K562 (cell line): ENCODE data around the gene PLK1. TPM values are rescaled to one million over a fixed set of nuclear protein-coding genes. Genes with fewer than 3 reads are reported as not detected.

Experiments
- ARID1B ChIP-seq: fragments of 450-650 bp; IDR thresholded peaks from 2 replicates; pipeline ENCODE4 v1.6.1; 2016; ENCODE audit warnings: antibody characterized with exemption, mild to moderate bottlenecking, inconsistent platforms
- BRD4 ChIP-seq: fragments of 200-600 bp; sonication (generic); IDR thresholded peaks from 2 replicates; pipeline ENCODE4 v1.6.1; 2017; ENCODE audit warnings: inconsistent platforms
- CC2D1A ChIP-seq: fragments of 450-650 bp; IDR thresholded peaks from 2 replicates; pipeline ENCODE4 v1.6.1; 2017; ENCODE audit warnings: mild to moderate bottlenecking
- CLOCK ChIP-seq: fragments of 250-450 bp; sonication (Bioruptor Pico); IDR thresholded peaks from 2 replicates; pipeline ENCODE4 v1.4.0; 2020; ENCODE audit warnings: mild to moderate bottlenecking, moderate library complexity, borderline replicate concordance
- CTBP1 ChIP-seq: fragments of 450-650 bp; IDR thresholded peaks from 2 replicates; pipeline ENCODE4 v1.6.1; 2016; ENCODE audit warnings: borderline replicate concordance
- GTF2A2 ChIP-seq: IDR thresholded peaks from 2 replicates; pipeline ENCODE4 v1.6.1; 2016; ENCODE audit warnings: mild to moderate bottlenecking, missing genetic modification characterization, missing compliant biosample characterization
- HCFC1 ChIP-seq: IDR thresholded peaks from 2 replicates; pipeline ENCODE4 v1.6.1; 2012; ENCODE audit warnings: low read depth, low read length, improper control_type of control experiment
- HEY1 ChIP-seq: fragments of 250-450 bp; sonication (Bioruptor Pico); IDR thresholded peaks from 2 replicates; pipeline ENCODE4 v1.5.0; 2020; ENCODE audit warnings: mild to moderate bottlenecking, moderate library complexity, borderline replicate concordance
- MTA1 ChIP-seq: fragments of 450-650 bp; IDR thresholded peaks from 2 replicates; pipeline ENCODE4 v1.6.1; 2017; ENCODE audit warnings: borderline replicate concordance
- PBX2 ChIP-seq, 2 experiments: IDR thresholded peaks in 1 of 2; conservative IDR thresholded peaks in 1 of 2; 2 replicates each; pipeline ENCODE4 v1.6.1; 2016; ENCODE audit warnings: low read depth in 2 of 2, mild to moderate bottlenecking in 1 of 2, missing compliant biosample characterization in 1 of 2, missing genetic modification characterization in 1 of 2, moderate library complexity in 1 of 2
- PHB2 ChIP-seq: fragments of 450-650 bp; IDR thresholded peaks from 2 replicates; pipeline ENCODE4 v1.6.1; 2017; ENCODE audit warnings: low read depth
- RFX5 ChIP-seq: IDR thresholded peaks from 2 replicates; pipeline ENCODE4 v1.6.1; 2011; ENCODE audit warnings: low read depth, mild to moderate bottlenecking, improper control_type of control experiment, low read length
- SP1 ChIP-seq: sonication (generic); formaldehyde crosslinking; IDR thresholded peaks from 2 replicates; pipeline ENCODE4 v1.8.1; 2022; ENCODE audit warnings: mild to moderate bottlenecking, missing genetic modification reagents
- TARDBP ChIP-seq: fragments of 450-650 bp; IDR thresholded peaks from 2 replicates; pipeline ENCODE4 v1.6.1; 2016
- VEZF1 ChIP-seq: fragments of 200-800 bp; sonication (Bioruptor generic); IDR thresholded peaks from 2 replicates; pipeline ENCODE4 v1.6.1; 2017; ENCODE audit warnings: missing genetic modification characterization, missing compliant biosample characterization
- XRCC3 ChIP-seq: fragments of 450-650 bp; IDR thresholded peaks from 2 replicates; pipeline ENCODE4 v1.6.1; 2017; ENCODE audit warnings: mild to moderate bottlenecking, moderate library complexity
- ZKSCAN1 ChIP-seq: fragments of 150-350 bp; IDR thresholded peaks from 2 replicates; pipeline ENCODE4 v1.6.1; 2016; ENCODE audit warnings: low read depth, low read length
- ZNF239 ChIP-seq: fragments of 250-450 bp; sonication (Bioruptor Pico); IDR thresholded peaks from 2 replicates; pipeline ENCODE4 v1.4.0; 2020; ENCODE audit warnings: mild to moderate bottlenecking
- ZNF695 ChIP-seq: fragments of 450-650 bp; formaldehyde crosslinking; IDR thresholded peaks from 2 replicates; pipeline ENCODE4 v1.4.0; 2020; ENCODE audit warnings: mild to moderate bottlenecking, moderate library complexity
- ZNF740 ChIP-seq, 3 experiments: fragments of 200-800 bp in 1 of 3; sonication (Bioruptor generic) in 1 of 3; sonication (generic) in 1 of 3; formaldehyde crosslinking in 1 of 3; IDR thresholded peaks; 2 replicates each; pipeline versions ENCODE4 v1.6.1 to v1.8.0; 2016 to 2022; ENCODE audit warnings: mild to moderate bottlenecking in 2 of 3, missing compliant biosample characterization in 2 of 3, missing genetic modification characterization in 2 of 3, missing genetic modification reagents in 1 of 3
- polyA plus RNA-seq, 8 experiments: library from polyadenylated mRNA; depleted of rRNA in 4 of 8; stranded (reverse) in 5 of 8; unstranded in 3 of 8; fragments of >200 nt; fragmentation: Nextera tagmentation in 2 of 8; fragmentation: Illumina TruSeq in 1 of 8; extraction: Ambion mirVana in 2 of 8; extraction: Trizol in 1 of 8; gene quantifications; 2 replicates each; pipeline versions ENCODE4 v1.2.1 to v1.2.3, GENCODE V29; 2011 to 2014; ENCODE audit warnings: inconsistent platforms in 1 of 8, missing spikeins in 1 of 8
- total RNA-seq, 7 experiments: library from RNA; depleted of rRNA in 6 of 7; stranded (reverse); fragments of >200 nt in 6 of 7; fragmentation: Illumina TruSeq in 2 of 7; extraction: Trizol in 2 of 7; gene quantifications; 2 replicates each; pipeline versions ENCODE4 v1.2.1 to v1.2.3, GENCODE V29; 2011 to 2021; ENCODE audit warnings: low replicate concordance in 1 of 7

Gene PLK1
- total and polyA plus RNA-seq, 9 of the 15 experiments (the other 6 are each of a cell fraction or from before 2014, with no cell fraction given) = 13.6 to 212 (median 45.5) TPM

- no peak for TF ChIP-seq HEY1 (CRISPR knock-in tag)
- peak; percentile 66 for TF ChIP-seq CTBP1
- peak; percentile 41; the same call in 1 of the 2 replicates for TF ChIP-seq HCFC1
- no peak for TF ChIP-seq ZKSCAN1
- no peak for TF ChIP-seq CLOCK
- peak; percentile 41 for TF ChIP-seq TARDBP
- TF ChIP-seq GTF2A2 (tag) = no peak
- TF ChIP-seq ZNF740 (CRISPR knock-in tag; IDR thresholded peaks at IDR 0.05) = no peak
- TF ChIP-seq ZNF740 (tag; IDR thresholded peaks at IDR 0.05) = no peak
- no peak for TF ChIP-seq PHB2
- TF ChIP-seq ARID1B = no peak
- TF ChIP-seq ZNF239 = no peak
- TF ChIP-seq PBX2 (CRISPR knock-in tag; IDR thresholded peaks at IDR 0.05; ENCODE audit: low read depth) = peak; percentile 56; the same call in 1 of the 2 replicates
- peak; percentile 71 for TF ChIP-seq PBX2 (tag; conservative IDR thresholded peaks at IDR 0.05; ENCODE audit: low read depth)
- no peak; the same call in 1 of the 2 replicates for TF ChIP-seq BRD4
- peak; percentile 97 for TF ChIP-seq CC2D1A
- no peak for TF ChIP-seq XRCC3
- no peak for TF ChIP-seq RFX5
- TF ChIP-seq MTA1 = no peak
- no peak for TF ChIP-seq VEZF1 (CRISPR knock-in tag)
- peak; percentile 55; the same call in 1 of the 2 replicates for TF ChIP-seq SP1 (CRISPR knock-in tag)
- no peak for TF ChIP-seq ZNF695 (CRISPR knock-in tag)
Measured at GRCh38 chr16:23678430-23679273, at the start of gene PLK1 (continued).
